SK-N-MC (cell line): ENCODE measurements around the gene ELF4.

Experiments
- DNase-seq: peaks from one replicate; pipeline ENCODE4 v3.0.0-alpha.2; 2011; ENCODE audit warnings: low read depth, low spot score
- H3K27ac ChIP-seq: fragments of 200-600 bp; sonication (generic); 2 replicates; pipeline ENCODE4 v1.5.1; 2016; ENCODE audit warnings: mixed run types
- H3K36me3 ChIP-seq: fragments of 200-600 bp; sonication (generic); 2 replicates; pipeline ENCODE4 v1.6.1; 2017; ENCODE audit warnings: antibody characterized with exemption, low read length, mixed read lengths; ENCODE audit not compliant: insufficient read depth
- H3K4me3 ChIP-seq: fragments of 200-600 bp; sonication (generic); 2 replicates; pipeline ENCODE4 v1.5.1; 2016
- H3K9ac ChIP-seq: fragments of 200-600 bp; sonication (generic); 2 replicates; pipeline ENCODE4 v1.8.0; 2017; ENCODE audit warnings: mixed run types, mixed read lengths; ENCODE audit not compliant: insufficient read length
- H3K9me3 ChIP-seq: fragments of 200-600 bp; sonication (generic); 2 replicates; pipeline ENCODE4 v1.6.1; 2017; ENCODE audit warnings: low read depth, mild to moderate bottlenecking, antibody characterized with exemption, low read length, moderate library complexity, mixed read lengths
- EZH2 ChIP-seq: fragments of 200-600 bp; sonication (generic); IDR thresholded peaks from one replicate; pipeline ENCODE4 v1.6.1; 2017; ENCODE audit warnings: antibody characterized with exemption
- FOXP2 ChIP-seq: optimal IDR thresholded peaks from 2 replicates; pipeline ENCODE3; 2011; ENCODE audit warnings: mild to moderate bottlenecking, moderate library complexity; ENCODE audit not compliant: insufficient read depth; ENCODE audit errors: extremely low read length, control extremely low read depth
- POLR2AphosphoS5 ChIP-seq: IDR thresholded peaks from 2 replicates; pipeline ENCODE4 v1.6.1; 2012; ENCODE audit warnings: mild to moderate bottlenecking, low read depth, low read length, borderline replicate concordance

ELF4 gene

GRCh38 chrX:130083656-130084382, 26.5 kb downstream of the ELF4 start:
- TF ChIP-seq POLR2AphosphoS5 (no peak), EZH2 (no peak), FOXP2 (no peak)
- H3K9ac ChIP-seq: no peak overlapping the region
- no peaks in the 10 kb centered on the region; the same call in 1 of the 2 replicates for H3K36me3 ChIP-seq
- DNase-seq: no peak
- H3K27ac ChIP-seq: no peak overlapping the region
- no peaks in the 10 kb centered on the region for H3K9me3 ChIP-seq
- no peak overlapping the region for H3K4me3 ChIP-seq

DNA sequence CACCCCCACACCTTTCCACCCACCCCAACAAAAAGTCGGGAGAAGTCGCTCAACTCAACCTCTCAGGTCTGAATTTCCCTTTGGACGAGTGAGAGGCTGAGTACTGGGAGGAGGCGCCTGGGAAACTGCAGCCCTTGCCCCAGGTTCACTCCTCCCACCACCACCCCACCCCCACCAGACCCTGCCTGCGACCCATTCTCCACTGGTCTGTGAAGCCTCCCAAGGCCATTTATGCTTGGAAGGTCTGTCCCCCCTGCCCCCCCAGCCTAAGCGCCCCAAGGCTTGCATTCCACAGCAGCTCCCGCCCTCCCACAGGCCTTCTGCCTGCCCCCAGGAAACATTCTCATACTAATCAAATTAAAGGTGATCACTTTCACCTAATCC, 27.2 kb downstream of the ELF4 start:
- H3K9me3 ChIP-seq: no peaks in the 10 kb centered on the region

DNA sequence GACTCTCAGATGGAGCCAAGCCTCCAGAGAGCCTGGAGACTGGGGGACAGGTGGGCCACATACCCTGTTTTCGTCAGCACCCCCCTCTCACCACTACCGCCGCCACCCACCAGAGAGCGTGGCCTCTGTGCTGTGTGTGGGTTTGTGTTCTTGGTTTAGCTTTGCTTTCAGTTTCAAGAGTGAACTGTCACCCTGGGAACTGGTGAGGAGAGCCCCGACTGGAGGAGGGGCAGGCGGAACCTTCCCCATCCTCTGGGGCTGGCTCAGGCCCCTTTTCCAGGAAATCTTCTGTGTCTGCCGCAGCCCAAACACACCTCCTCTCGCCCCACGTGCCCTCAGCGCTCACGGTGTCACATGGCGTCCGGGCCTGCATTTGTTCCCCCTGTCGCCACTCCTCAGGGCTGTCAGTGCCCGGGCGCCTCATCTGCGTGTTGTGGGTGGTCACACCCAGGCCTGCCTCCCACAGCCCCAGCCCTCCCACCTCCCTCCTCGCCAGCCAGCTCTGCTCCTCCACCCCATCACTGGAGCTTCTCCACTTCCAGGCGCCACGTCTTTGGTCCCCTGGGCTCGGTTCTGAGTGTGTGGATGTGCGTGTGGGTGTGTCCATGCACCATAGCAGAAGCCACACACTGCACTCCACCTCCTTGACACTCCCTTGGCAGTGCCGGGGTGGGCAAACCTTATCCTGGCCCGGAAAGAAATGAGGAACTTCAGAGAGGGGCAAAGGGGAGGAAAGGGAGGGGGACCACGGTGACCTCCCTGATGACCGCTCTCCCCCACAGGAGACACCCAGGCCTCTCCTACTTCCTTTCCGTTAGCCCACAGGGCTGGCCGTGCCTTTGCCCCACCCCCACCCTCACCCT, 27.8 kb downstream of the ELF4 start:
- Histone ChIP-seq H3K4me3 (no peak overlapping the region), H3K9me3 (no peaks in the 10 kb centered on the region), H3K9ac (no peak overlapping the region), H3K27ac (no peak overlapping the region), H3K36me3 (no peaks in the 10 kb centered on the region; the same call in 1 of the 2 replicates)
- TF ChIP-seq EZH2 (no peak), FOXP2 (no peak), POLR2AphosphoS5 (no peak)
- no peak for DNase-seq

More for the DNA sequence above, 27.2 kb downstream of the ELF4 start:
- TF ChIP-seq POLR2AphosphoS5: no peak
- no peak for TF ChIP-seq EZH2
- no peak for TF ChIP-seq FOXP2
- no peak overlapping the region for H3K9ac ChIP-seq
- H3K27ac ChIP-seq: no peak overlapping the region
- H3K4me3 ChIP-seq: no peak overlapping the region
- H3K36me3 ChIP-seq: no peaks in the 10 kb centered on the region; the same call in 1 of the 2 replicates
- no peak for DNase-seq

DNA sequence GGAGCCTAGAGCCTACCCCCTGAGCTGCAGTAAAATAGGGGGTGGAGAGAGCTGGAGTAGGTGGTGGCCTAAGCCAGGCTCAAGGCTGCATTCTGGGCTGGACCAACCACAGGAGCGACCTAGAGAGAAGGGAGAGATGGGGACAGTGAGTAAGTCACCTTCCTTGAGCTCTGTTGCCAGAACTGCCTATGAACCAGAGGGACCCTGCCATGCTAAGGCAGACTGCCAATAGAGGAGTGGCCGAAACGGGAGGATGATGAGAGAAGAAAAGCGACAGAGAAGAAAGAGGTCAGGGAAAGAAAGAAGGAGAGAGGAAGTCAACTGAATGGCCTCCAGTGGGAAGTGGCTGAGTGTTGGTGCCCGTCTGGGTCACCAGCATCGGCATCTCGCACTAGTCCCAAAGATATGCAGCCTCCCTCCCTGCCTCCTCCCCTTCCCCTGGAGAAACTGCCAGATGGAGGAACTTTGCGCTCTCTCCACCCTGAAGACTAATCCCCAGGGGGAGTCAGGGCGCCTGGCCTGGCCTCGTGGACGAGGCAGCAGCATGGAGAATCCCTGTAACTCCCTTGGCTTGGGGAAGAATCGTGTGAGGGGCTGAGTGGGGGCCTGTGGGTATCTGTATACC, 28.8 kb downstream of the ELF4 start:
- Histone ChIP-seq H3K27ac (no peak overlapping the region), H3K4me3 (no peak overlapping the region), H3K9ac (no peak overlapping the region), H3K36me3 (no peaks in the 10 kb centered on the region; the same call in 1 of the 2 replicates), H3K9me3 (no peaks in the 10 kb centered on the region)
- TF ChIP-seq FOXP2: no peak
- DNase-seq: no peak

DNA sequence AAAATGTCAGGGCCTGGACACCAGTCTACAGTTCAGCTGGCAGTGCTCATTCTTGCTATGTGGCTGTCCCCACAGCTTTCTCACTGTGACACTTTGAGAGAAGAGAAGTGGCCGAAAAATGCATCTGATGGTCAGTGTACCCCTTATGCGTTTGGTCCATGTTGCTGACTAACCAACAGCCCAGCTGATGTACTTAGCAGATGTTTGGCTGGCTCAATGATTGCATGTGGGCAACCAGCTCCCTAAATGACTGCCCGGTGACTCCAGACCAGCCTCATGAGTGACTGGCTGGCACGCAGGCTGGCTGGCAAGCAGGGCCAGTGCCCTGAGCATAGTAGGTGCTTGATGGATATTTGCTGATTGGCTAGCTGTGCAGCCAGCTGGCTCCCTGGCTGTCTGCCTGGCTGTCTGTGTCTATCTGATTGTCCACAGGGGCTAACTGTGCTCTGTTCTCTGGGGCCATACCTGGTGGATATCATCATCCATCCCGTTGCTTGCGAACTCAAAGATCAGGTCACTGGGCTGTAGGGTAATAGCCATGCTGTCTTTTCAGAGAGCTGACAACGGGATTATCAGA, 29.4 kb downstream of the ELF4 start:
- H3K36me3 ChIP-seq: no peaks in the 10 kb centered on the region; the same call in 1 of the 2 replicates
- no peaks in the 10 kb centered on the region for H3K9me3 ChIP-seq
- no peak overlapping the region for H3K27ac ChIP-seq
- no peak overlapping the region for H3K4me3 ChIP-seq
- H3K9ac ChIP-seq: no peak overlapping the region
- TF ChIP-seq POLR2AphosphoS5 (no peak), FOXP2 (no peak), EZH2 (no peak)
- no peak for DNase-seq

DNA sequence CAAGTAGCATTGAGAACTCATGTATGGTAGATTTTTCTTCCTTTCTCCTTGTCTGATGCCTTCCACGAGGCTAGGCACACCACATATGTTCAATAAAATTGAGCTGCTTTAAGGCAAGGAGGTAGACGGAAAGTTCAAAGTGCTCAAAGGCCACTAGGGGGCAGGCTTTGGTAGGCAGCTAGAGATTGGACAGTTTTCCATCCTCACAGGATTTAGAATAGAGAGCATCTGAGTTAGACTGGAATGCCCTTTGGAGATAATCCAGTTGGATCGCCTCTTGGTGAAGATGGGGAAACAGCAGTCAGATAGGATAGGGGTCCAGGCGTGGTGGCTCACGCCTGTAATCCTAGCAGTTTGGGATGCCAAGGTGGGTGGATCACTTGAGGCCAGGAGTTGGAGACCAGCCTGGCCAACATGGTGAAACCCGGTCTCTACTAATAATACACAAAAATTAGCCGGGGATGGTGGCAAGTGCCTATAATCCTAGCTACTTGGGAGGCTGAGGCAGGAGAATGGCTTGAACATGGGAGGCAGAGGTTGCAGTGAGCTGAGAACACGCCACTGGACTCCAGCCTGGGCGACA, 30.4 kb downstream of the ELF4 start:
- peak; percentile 12 for DNase-seq
- Histone ChIP-seq H3K4me3 (no peak overlapping the region), H3K9ac (no peak overlapping the region), H3K36me3 (no peaks in the 10 kb centered on the region; the same call in 1 of the 2 replicates), H3K27ac (no peak overlapping the region), H3K9me3 (no peaks in the 10 kb centered on the region)
- no peak for TF ChIP-seq FOXP2
- TF ChIP-seq POLR2AphosphoS5: no peak
- TF ChIP-seq EZH2: no peak

DNA sequence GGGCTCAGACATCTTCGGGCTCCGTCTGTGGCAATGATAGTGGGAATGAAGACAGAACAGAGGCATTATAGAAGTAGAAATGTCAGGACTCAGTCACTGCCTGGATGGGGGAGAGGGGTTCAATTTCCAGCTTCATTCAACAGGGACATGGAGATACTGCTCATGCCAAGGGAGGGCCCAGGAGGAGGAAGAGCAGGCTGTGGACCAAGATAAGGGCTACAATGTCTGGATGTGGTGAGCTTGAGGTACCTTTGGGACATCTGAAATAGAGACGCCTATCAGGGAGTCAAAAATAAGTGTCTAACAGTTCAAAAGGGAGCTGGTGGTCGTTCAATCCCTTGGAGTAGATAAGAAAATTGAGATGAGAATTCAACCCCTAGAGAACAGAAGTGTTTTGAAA, 34.5 kb downstream of the ELF4 start:
- no peak for TF ChIP-seq FOXP2
- H3K4me3 ChIP-seq: no peak overlapping the region

DNA sequence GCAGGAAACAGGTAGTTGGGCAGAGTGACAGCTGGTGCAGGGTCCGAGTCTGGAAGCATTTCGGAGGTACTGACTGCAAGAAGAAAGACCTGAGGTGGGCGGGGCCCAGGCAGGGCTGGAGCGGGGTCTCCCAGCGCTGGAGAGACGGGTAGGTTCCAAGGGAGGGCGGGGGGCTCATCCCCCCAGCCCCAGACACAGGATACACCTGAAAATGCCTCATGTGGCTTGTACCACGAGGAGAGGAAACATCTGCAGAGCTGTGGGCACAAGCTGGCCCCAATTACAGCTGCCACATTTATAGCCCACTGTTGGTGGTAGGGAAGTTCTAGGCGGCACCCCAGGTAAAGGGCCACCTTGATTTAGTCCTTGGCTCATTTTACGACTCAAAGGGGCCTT, 38.0 kb downstream of the ELF4 start:
- H3K27ac ChIP-seq: no peak overlapping the region
- no peak for DNase-seq
- peaks cover 19% of the 10 kb centered on the region; the same call in 1 of the 2 replicates for H3K36me3 ChIP-seq
- H3K9me3 ChIP-seq: no peaks in the 10 kb centered on the region
- TF ChIP-seq FOXP2 (no peak), EZH2 (no peak), POLR2AphosphoS5 (no peak)
- H3K4me3 ChIP-seq: no peak overlapping the region
- no peak overlapping the region for H3K9ac ChIP-seq

More for the DNA sequence above, 34.5 kb downstream of the ELF4 start:
- Histone ChIP-seq H3K36me3 (peaks cover 9% of the 10 kb centered on the region; the same call in 1 of the 2 replicates), H3K27ac (no peak overlapping the region), H3K9ac (no peak overlapping the region), H3K9me3 (no peaks in the 10 kb centered on the region)
- DNase-seq: no peak
